Measurements from ENCODE around the gene TBKBP1.
"Not testable (repeated sequence)": the region's sequence is repeated elsewhere in the genome, so short reads cannot be mapped to it uniquely, and the experiment has no call there.

TBKBP1 gene

GRCh38 chr17:47736501-47737495 is 42.8 kb downstream of the TBKBP1 start:
- peak; percentile 5 for DNase-seq (ENCODE audit: low spot score)
- TF ChIP-seq CTCF (IDR thresholded peaks at IDR 0.05; ENCODE audit: extremely low read depth, insufficient read depth, missing control alignments): no peak
- in situ Hi-C loops (cut with MboI; ENCODE audit: low pct_unique_long_range_greater_than_20kb, low sequenced_read_pairs, unreplicated experiment): no loop called here

- TF ChIP-seq CTCF (IDR thresholded peaks at IDR 0.05; ENCODE audit: extremely low read depth, insufficient read depth, missing control alignments): no peak
- in situ Hi-C loops (cut with MboI; ENCODE audit: low pct_unique_long_range_greater_than_20kb, low sequenced_read_pairs, unreplicated experiment): no loop called here
- DNase-seq (ENCODE audit: low spot score): no peak
Observed at GRCh38 chr17:47738178-47738577, 44.2 kb downstream of the TBKBP1 start.

GRCh38 chr17:47739150-47739549 is 45.2 kb downstream of the TBKBP1 start:
- in situ Hi-C loops (cut with MboI; ENCODE audit: low pct_unique_long_range_greater_than_20kb, low sequenced_read_pairs, unreplicated experiment): no loop called here
- no peak for TF ChIP-seq CTCF (IDR thresholded peaks at IDR 0.05; ENCODE audit: extremely low read depth, insufficient read depth, missing control alignments)
- no peak for DNase-seq (ENCODE audit: low spot score)

GRCh38 chr17:47739945-47740344 is 46.0 kb downstream of the TBKBP1 start:
- DNase-seq (ENCODE audit: low spot score); in situ Hi-C loops (cut with MboI; ENCODE audit: low pct_unique_long_range_greater_than_20kb, low sequenced_read_pairs, unreplicated experiment): not testable (repeated sequence)

- no peak for TF ChIP-seq CTCF (IDR thresholded peaks at IDR 0.05; ENCODE audit: extremely low read depth, insufficient read depth, missing control alignments)
- in situ Hi-C loops (cut with MboI; ENCODE audit: low pct_unique_long_range_greater_than_20kb, low sequenced_read_pairs, unreplicated experiment): no loop called here
- DNase-seq (ENCODE audit: low spot score): no peak
Observed at GRCh38 chr17:47741109-47741792, 47.3 kb downstream of the TBKBP1 start.

- no peak for TF ChIP-seq CTCF (IDR thresholded peaks at IDR 0.05; ENCODE audit: extremely low read depth, insufficient read depth, missing control alignments)
- DNase-seq (ENCODE audit: low spot score): no peak
- in situ Hi-C loops (cut with MboI; ENCODE audit: low pct_unique_long_range_greater_than_20kb, low sequenced_read_pairs, unreplicated experiment): no loop called here
Observed at GRCh38 chr17:47741793-47742145, 47.8 kb downstream of the TBKBP1 start.

All from GM13977 (cell line).